ENCODE data around the gene CACNA2D3. TPM values are rescaled to one million over a fixed set of nuclear protein-coding genes. Genes with fewer than 3 reads are reported as not detected.
A peak's percentile ranks its signal among the peaks of the same experiment; 100 is the strongest.

Gene CACNA2D3
- total and polyA plus RNA-seq, 4 donors: 14.1 to 34.5 (median 33.4) TPM

- H3K27me3 ChIP-seq (ENCODE audit: control insufficient read depth, insufficient read depth, low read length): no peaks in the 10 kb centered on the region
- no peaks in the 10 kb centered on the region for H3K4me1 ChIP-seq (ENCODE audit: control insufficient read depth, insufficient read depth, low read length)
- no peaks in the 10 kb centered on the region for H3K9me3 ChIP-seq (ENCODE audit: control insufficient read depth, insufficient read depth, low read length)
- DNase-seq (ENCODE audit: low read depth in 4 of 6, low spot score in 6 of 6): no peak
- no peak overlapping the region for H3K4me3 ChIP-seq (ENCODE audit: low read depth, low read length)
- no peaks in the 10 kb centered on the region for H3K36me3 ChIP-seq (ENCODE audit: control insufficient read depth, insufficient read depth, low read length)
- H3K27ac ChIP-seq (ENCODE audit: low read depth, low read length): no peak overlapping the region
Observed at GRCh38 chr3:54476891-54477290, 354.5 kb downstream of the CACNA2D3 start.

- Histone ChIP-seq H3K4me3 (ENCODE audit: low read depth, low read length) (no peak overlapping the region), H3K27me3 (ENCODE audit: control insufficient read depth, insufficient read depth, low read length) (no peaks in the 10 kb centered on the region), H3K27ac (ENCODE audit: low read depth, low read length) (no peak overlapping the region), H3K9me3 (ENCODE audit: control insufficient read depth, insufficient read depth, low read length) (no peaks in the 10 kb centered on the region), H3K36me3 (ENCODE audit: control insufficient read depth, insufficient read depth, low read length) (no peaks in the 10 kb centered on the region), H3K4me1 (ENCODE audit: control insufficient read depth, insufficient read depth, low read length) (no peaks in the 10 kb centered on the region)
- 75% methylated on average over 2 of the region's 8 CpGs for WGBS (ENCODE audit: insufficient coverage)
- DNase-seq (ENCODE audit: low read depth in 4 of 6, low spot score in 6 of 6): peak in 1 of 6 donors; percentile 64
Observed at GRCh38 chr3:54481606-54482365, 359.4 kb downstream of the CACNA2D3 start.

GRCh38 chr3:54484334-54484733, 362.0 kb downstream of the CACNA2D3 start:
- WGBS (ENCODE audit: insufficient coverage): 100% methylated on average over 1 of the region's 6 CpGs
- no peaks in the 10 kb centered on the region for H3K9me3 ChIP-seq (ENCODE audit: control insufficient read depth, insufficient read depth, low read length)
- H3K27ac ChIP-seq (ENCODE audit: low read depth, low read length): no peak overlapping the region
- H3K27me3 ChIP-seq (ENCODE audit: control insufficient read depth, insufficient read depth, low read length): no peaks in the 10 kb centered on the region
- DNase-seq (ENCODE audit: low read depth in 4 of 6, low spot score in 6 of 6): peak in 1 of 6 donors; percentile 58
- no peaks in the 10 kb centered on the region for H3K4me1 ChIP-seq (ENCODE audit: control insufficient read depth, insufficient read depth, low read length)
- no peaks in the 10 kb centered on the region for H3K36me3 ChIP-seq (ENCODE audit: control insufficient read depth, insufficient read depth, low read length)
- no peak overlapping the region for H3K4me3 ChIP-seq (ENCODE audit: low read depth, low read length)

- Histone ChIP-seq H3K4me3 (ENCODE audit: low read depth, low read length) (no peak overlapping the region), H3K4me1 (ENCODE audit: control insufficient read depth, insufficient read depth, low read length) (no peaks in the 10 kb centered on the region), H3K27ac (ENCODE audit: low read depth, low read length) (no peak overlapping the region), H3K9me3 (ENCODE audit: control insufficient read depth, insufficient read depth, low read length) (no peaks in the 10 kb centered on the region), H3K27me3 (ENCODE audit: control insufficient read depth, insufficient read depth, low read length) (no peaks in the 10 kb centered on the region), H3K36me3 (ENCODE audit: control insufficient read depth, insufficient read depth, low read length) (no peaks in the 10 kb centered on the region)
- no peak for DNase-seq (ENCODE audit: low read depth in 4 of 6, low spot score in 6 of 6)
- WGBS (ENCODE audit: insufficient coverage): no CpG with 5 or more reads among the region's 1 CpG
Observed at GRCh38 chr3:54486317-54486716, 364.0 kb downstream of the CACNA2D3 start.

- Histone ChIP-seq H3K4me1 (ENCODE audit: control insufficient read depth, insufficient read depth, low read length) (no peaks in the 10 kb centered on the region), H3K36me3 (ENCODE audit: control insufficient read depth, insufficient read depth, low read length) (no peaks in the 10 kb centered on the region), H3K4me3 (ENCODE audit: low read depth, low read length) (no peak overlapping the region), H3K9me3 (ENCODE audit: control insufficient read depth, insufficient read depth, low read length) (no peaks in the 10 kb centered on the region), H3K27ac (ENCODE audit: low read depth, low read length) (no peak overlapping the region), H3K27me3 (ENCODE audit: control insufficient read depth, insufficient read depth, low read length) (no peaks in the 10 kb centered on the region)
- WGBS (ENCODE audit: insufficient coverage): 97% methylated on average over 2 of the region's 5 CpGs
- DNase-seq (ENCODE audit: low read depth in 4 of 6, low spot score in 6 of 6): no peak
Observed at GRCh38 chr3:54488297-54488696, 365.9 kb downstream of the CACNA2D3 start.

GRCh38 chr3:54494209-54494608, 371.9 kb downstream of the CACNA2D3 start:
- H3K27ac ChIP-seq (ENCODE audit: low read depth, low read length): no peak overlapping the region
- no peak overlapping the region for H3K4me3 ChIP-seq (ENCODE audit: low read depth, low read length)
- peak in 1 of 6 donors; percentile 72 for DNase-seq (ENCODE audit: low read depth in 4 of 6, low spot score in 6 of 6)
- peaks cover 7% of the 10 kb centered on the region for H3K9me3 ChIP-seq (ENCODE audit: control insufficient read depth, insufficient read depth, low read length)
- no peaks in the 10 kb centered on the region for H3K27me3 ChIP-seq (ENCODE audit: control insufficient read depth, insufficient read depth, low read length)
- no peaks in the 10 kb centered on the region for H3K4me1 ChIP-seq (ENCODE audit: control insufficient read depth, insufficient read depth, low read length)
- WGBS (ENCODE audit: insufficient coverage): 83% methylated on average over 4 of the region's 4 CpGs
- H3K36me3 ChIP-seq (ENCODE audit: control insufficient read depth, insufficient read depth, low read length): no peaks in the 10 kb centered on the region

- Histone ChIP-seq H3K4me1 (ENCODE audit: control insufficient read depth, insufficient read depth, low read length) (no peaks in the 10 kb centered on the region), H3K9me3 (ENCODE audit: control insufficient read depth, insufficient read depth, low read length) (no peaks in the 10 kb centered on the region), H3K27me3 (ENCODE audit: control insufficient read depth, insufficient read depth, low read length) (no peaks in the 10 kb centered on the region), H3K36me3 (ENCODE audit: control insufficient read depth, insufficient read depth, low read length) (no peaks in the 10 kb centered on the region), H3K27ac (ENCODE audit: low read depth, low read length) (no peak overlapping the region), H3K4me3 (ENCODE audit: low read depth, low read length) (no peak overlapping the region)
- WGBS (ENCODE audit: insufficient coverage): 60% methylated on average over 1 of the region's 3 CpGs
- no peak for DNase-seq (ENCODE audit: low read depth in 4 of 6, low spot score in 6 of 6)
Observed at GRCh38 chr3:54506603-54507002, 384.3 kb downstream of the CACNA2D3 start.

- Histone ChIP-seq H3K27me3 (ENCODE audit: control insufficient read depth, insufficient read depth, low read length) (no peaks in the 10 kb centered on the region), H3K9me3 (ENCODE audit: control insufficient read depth, insufficient read depth, low read length) (no peaks in the 10 kb centered on the region), H3K4me1 (ENCODE audit: control insufficient read depth, insufficient read depth, low read length) (no peaks in the 10 kb centered on the region), H3K36me3 (ENCODE audit: control insufficient read depth, insufficient read depth, low read length) (no peaks in the 10 kb centered on the region), H3K27ac (ENCODE audit: low read depth, low read length) (no peak overlapping the region), H3K4me3 (ENCODE audit: low read depth, low read length) (no peak overlapping the region)
- DNase-seq (ENCODE audit: low read depth in 4 of 6, low spot score in 6 of 6): no peak
- 100% methylated on average over 1 of the region's 1 CpG for WGBS (ENCODE audit: insufficient coverage)
Observed at GRCh38 chr3:54507876-54508460, 385.6 kb downstream of the CACNA2D3 start.

- 100% methylated on average over 1 of the region's 2 CpGs for WGBS (ENCODE audit: insufficient coverage)
- Histone ChIP-seq H3K4me1 (ENCODE audit: control insufficient read depth, insufficient read depth, low read length) (no peaks in the 10 kb centered on the region), H3K9me3 (ENCODE audit: control insufficient read depth, insufficient read depth, low read length) (no peaks in the 10 kb centered on the region), H3K27me3 (ENCODE audit: control insufficient read depth, insufficient read depth, low read length) (no peaks in the 10 kb centered on the region), H3K27ac (ENCODE audit: low read depth, low read length) (no peak overlapping the region), H3K4me3 (ENCODE audit: low read depth, low read length) (no peak overlapping the region), H3K36me3 (ENCODE audit: control insufficient read depth, insufficient read depth, low read length) (no peaks in the 10 kb centered on the region)
- no peak for DNase-seq (ENCODE audit: low read depth in 4 of 6, low spot score in 6 of 6)
Observed at GRCh38 chr3:54510506-54510905, 388.2 kb downstream of the CACNA2D3 start.

GRCh38 chr3:54511766-54512365, 389.5 kb downstream of the CACNA2D3 start:
- Histone ChIP-seq H3K27ac (ENCODE audit: low read depth, low read length) (no peak overlapping the region), H3K9me3 (ENCODE audit: control insufficient read depth, insufficient read depth, low read length) (no peaks in the 10 kb centered on the region), H3K36me3 (ENCODE audit: control insufficient read depth, insufficient read depth, low read length) (no peaks in the 10 kb centered on the region), H3K4me3 (ENCODE audit: low read depth, low read length) (no peak overlapping the region), H3K4me1 (ENCODE audit: control insufficient read depth, insufficient read depth, low read length) (no peaks in the 10 kb centered on the region), H3K27me3 (ENCODE audit: control insufficient read depth, insufficient read depth, low read length) (no peaks in the 10 kb centered on the region)
- WGBS (ENCODE audit: insufficient coverage): 80% methylated on average over 2 of the region's 4 CpGs
- no peak for DNase-seq (ENCODE audit: low read depth in 4 of 6, low spot score in 6 of 6)
